GM19372 (cell line): ENCODE results near the gene APOA4.
"Not testable (repeated sequence)": the region's sequence is repeated elsewhere in the genome, so short reads cannot be mapped to it uniquely, and the experiment has no call there.

Experiments
- ATAC-seq: cut with Tn5 transposase; IDR thresholded peaks from one replicate; pipeline ENCODE4 v1.9.1; 2021; ENCODE audit warnings: mild to moderate bottlenecking, low read depth, moderate library complexity; ENCODE audit not compliant: unreplicated experiment

Gene APOA4

DNA sequence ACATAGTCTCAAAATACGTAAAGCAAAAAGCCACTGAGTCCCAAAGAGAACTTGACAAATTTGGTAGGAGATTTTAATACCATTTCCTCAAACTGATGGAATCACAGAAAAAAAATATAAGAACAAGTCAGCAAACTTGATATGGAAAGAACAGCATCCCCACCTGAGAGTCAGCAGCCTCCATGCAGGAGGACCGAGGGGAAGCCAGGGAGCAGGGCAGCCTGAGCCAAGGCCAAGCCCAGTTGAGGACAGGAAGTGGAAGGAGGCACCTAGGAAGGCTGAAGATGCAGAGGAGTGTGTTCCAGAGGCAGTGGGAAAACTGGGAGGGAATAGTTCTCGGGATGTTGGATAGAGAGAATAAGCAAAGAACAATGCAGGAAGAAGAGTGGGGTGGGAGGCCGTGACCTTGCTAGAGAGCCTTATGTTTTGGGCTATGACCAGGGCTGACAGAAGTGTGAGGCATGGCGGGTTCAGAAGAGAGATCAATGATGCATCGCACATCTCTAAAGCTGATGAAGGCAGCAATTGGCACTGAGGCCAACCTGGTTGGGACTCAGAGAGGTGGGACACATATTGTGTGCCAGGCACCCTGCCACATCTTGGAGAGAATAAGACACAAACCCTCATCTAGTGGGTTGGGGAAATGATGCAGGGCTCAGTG is 15.4 kb downstream of the APOA4 start:
- no peak for ATAC-seq

DNA sequence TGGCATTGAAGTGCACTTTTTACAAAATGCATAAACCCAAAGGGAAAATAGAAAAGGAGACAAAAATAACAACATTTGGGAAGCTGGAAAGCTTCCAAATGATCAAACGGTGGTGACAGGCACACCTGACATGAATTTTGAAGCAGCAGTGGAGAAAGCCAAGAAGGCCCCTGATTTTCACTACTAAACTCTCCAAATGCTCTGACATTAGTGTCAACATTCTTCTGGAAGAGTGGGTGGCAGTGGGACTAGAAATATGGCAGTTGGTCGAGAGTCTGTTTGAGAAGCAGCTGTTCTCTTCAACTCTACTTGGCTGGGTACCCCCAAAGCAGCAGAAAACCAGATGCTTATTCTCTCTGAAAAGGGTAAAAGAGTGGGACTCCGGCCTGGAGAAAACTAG is 19.1 kb downstream of the APOA4 start:
- ATAC-seq = no peak

DNA sequence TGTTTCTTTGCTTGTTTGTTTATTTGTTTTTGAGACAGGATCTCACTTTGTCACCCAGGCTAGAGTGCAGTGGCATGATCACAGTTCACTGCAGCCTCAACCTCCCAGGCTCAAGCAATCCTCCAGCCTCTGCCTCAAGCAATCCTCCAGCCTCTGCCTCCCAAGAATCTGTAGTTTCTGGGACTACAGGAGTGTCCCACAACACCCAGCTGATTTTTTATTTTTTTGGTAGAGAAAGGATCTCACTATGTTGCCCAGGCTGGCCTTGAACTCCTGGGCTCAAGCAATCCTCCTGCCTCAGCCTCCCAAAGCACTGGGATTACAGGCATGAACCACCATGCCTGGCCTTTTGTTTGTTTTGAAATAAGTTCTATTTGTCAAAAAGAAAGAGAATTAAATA is 21.4 kb downstream of the APOA4 start:
- not testable (repeated sequence) for ATAC-seq

DNA sequence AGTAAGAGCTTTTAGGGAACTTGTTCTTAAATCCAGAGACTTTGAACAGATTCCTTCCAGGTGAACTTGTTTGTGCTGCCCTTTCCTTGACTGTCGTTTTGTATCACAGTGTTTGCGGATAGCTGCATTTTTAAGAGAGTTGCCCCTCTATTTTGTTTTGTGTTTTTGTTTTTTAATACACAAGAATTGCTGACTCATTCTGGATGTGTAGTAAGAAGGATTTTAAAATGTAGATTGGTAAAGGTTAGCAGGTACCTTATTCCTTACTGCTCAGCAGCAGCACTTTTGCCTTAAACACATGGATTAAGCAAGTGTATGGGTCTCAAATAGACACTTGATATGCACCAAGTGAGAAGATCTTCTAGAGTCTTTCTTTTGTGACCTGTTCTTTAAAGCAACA is 22.5 kb downstream of the APOA4 start:
- no peak for ATAC-seq

DNA sequence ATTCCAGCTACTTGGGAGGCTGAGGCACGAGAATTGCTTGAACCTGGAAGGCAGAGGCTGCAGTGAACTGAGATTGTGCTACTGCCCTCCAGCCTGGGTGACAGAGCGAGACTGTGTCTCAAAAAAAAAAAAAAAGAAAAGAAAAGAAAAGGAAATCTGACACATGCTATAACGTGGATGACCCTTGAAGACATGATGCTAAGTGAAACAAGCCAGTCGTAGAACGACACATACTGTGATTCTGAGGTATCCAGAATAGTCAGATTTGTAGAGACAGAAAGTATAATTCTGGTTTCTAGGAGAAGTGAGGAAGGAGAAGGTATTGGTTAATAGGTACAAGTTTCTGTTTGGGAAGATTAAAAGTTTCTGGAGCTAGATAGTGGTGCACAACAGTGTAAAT is 24.7 kb downstream of the APOA4 start:
- ATAC-seq = no peak

DNA sequence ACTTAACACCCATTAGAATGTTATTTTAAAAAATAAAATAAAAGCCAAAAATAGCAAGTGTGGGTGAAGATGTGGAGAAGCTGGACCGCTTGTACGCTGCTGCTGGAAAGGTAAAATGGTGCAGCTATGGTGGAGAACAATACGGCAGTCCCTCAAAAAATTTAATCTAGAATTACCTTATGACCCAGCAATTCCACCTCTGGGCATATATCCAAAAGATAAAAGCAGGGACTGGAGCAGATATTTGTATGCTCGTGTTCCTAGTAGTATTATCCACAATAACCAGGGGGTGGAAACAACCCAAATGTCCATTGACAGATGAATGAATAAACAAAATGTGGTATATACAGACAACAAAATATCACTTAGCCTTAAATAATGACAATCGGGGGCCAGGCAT is 25.3 kb downstream of the APOA4 start:
- no peak for ATAC-seq

DNA sequence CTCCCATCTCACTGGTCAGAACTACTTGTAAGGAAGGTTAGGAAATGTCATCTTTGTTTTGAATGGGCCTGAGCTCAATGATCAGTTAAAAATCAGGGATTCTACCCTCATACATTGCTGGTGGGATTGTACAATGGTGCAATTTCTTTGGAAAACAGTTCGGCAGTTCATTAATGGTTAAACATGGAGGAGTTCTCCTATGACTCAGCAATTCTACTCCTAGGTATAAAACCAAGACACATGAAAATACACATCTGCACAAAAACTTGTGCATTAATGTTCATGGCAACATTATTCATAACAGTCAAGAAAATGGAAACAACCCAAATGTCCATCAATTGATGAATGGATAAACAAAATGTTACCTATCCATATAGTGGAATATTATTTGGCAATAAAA is 26.6 kb downstream of the APOA4 start:
- ATAC-seq = no peak

DNA sequence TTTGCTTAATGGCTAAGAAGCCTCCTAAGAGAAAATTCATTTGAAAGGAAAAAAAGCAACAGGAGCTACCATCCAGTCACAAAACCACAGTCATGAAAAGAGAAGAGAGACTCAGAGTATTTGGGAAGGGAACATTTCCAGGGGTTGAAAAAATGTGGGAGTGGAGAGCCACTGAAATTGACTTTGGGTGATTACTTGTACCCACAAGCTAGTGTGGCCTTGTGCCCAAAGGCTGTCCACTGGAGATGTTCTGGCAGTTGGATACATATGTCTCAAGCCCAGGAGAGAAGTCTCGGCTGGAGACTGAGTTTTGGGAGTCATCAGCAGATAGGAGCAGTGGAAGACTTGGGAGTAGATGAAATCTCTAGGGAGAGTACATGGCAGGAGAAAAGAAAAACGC is 28.3 kb downstream of the APOA4 start:
- ATAC-seq = no peak

DNA sequence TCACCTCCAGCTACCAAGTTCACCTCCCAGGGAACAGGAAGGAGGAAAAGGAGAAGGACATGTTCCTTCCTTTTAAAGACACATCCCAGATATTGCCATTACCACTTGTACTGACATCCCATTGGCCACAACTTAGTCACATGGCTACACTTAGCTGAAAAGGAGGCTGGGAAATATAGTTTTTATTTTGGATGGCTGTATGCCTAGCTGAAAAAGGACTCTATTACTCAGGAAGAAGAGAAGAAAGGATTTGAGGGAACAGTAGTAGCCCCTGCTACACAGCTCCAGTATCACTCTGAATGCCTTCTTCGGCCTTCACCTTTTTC is 29.4 kb downstream of the APOA4 start:
- ATAC-seq = no peak

DNA sequence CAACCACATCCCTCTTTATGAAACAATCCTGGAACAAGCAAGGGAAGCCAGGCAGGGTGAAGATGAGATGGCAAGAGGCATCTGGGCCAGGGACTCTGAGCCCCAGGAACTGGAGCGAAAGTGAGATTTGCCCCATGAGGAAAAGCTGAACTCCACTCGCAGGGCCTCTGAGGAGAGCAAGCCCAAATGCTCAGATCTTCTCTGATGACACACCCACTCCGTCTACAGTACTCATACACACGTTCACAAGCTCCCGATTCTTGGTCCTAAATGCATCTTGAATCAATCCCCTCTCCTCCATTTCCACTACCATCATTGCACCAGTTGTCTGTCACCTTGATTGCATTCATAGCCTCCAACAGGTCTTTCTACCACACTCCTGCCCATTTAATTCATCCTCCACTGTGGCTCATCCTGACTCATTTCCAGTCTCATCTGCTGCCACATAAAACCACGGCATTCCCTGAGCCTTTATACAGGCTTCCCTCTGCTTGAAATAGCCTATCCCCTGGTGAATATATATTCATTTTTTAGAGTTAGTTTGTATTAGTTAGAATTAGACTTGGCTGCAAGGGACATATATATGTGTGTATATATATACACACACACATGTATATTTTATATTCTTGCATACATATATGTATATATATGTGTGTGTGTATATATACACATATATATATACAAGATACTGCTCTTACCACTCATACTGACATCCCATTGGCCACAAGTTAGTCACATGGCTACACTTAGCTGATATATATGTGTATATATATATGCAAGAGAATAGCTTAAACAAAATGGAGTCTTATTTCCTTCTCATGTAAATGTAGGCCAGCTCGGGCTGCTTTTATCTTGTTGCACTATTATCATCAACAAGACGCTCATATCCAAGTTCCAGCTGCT is 30.0 kb downstream of the APOA4 start:
- ATAC-seq = no peak

DNA sequence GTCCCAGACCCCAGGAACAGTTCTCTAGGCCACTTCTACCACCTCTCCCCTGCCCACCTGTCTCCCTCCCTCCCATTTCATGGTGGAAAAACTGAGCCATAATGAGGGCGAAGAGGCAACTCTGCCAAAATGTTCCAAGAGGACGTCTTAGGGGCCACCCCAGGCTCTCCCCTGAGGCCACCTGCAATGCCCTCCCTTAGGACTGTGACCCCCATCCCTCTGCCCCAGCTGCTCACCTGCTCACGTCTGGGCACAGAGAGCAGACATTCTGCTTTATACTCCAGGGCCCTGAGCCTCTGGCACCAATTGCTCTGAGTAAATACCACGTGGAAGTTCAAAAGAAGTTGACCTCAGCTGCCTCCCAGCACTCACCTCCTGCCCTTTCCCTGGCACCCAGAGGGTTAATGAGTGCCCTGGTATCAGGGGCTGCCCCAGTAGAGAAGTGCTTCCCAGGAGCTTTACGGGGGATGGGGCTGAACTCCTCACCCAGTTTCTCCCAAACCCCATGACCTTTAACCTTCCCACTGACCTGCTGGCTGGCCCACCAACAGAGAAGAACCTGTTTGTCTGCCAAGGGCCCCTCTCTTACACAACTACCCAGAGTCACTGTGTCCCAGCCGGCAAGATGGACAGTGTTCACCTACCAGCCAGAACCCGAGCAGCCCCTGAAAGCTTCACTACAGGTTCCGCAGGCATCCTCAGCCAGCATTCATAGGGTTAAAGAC is 30.8 kb downstream of the APOA4 start:
- ATAC-seq = no peak

DNA sequence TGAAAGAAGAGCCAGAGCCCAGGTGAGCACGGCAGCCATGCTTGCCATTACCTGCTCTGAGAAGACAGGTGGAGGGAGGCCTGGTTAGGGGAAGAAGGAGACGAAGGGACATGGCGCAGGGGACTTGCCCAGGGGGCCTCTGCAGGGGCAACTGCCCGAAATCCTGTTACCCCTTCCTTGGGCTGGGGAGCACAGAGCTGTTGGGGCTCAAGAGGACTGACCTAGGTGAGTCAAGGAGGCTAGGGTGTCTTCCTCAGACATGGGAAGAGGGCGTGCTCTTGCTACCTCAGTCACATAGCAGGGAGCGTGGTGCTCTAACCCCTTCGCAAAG is 31.3 kb downstream of the APOA4 start, which contains the start of gene APOA5:
TSS of gene APOA5 (minus strand) at position 67 of the 331 bp plus-strand sequence. CDS start at position 48, 19 bp downstream.
- no peak for ATAC-seq

DNA sequence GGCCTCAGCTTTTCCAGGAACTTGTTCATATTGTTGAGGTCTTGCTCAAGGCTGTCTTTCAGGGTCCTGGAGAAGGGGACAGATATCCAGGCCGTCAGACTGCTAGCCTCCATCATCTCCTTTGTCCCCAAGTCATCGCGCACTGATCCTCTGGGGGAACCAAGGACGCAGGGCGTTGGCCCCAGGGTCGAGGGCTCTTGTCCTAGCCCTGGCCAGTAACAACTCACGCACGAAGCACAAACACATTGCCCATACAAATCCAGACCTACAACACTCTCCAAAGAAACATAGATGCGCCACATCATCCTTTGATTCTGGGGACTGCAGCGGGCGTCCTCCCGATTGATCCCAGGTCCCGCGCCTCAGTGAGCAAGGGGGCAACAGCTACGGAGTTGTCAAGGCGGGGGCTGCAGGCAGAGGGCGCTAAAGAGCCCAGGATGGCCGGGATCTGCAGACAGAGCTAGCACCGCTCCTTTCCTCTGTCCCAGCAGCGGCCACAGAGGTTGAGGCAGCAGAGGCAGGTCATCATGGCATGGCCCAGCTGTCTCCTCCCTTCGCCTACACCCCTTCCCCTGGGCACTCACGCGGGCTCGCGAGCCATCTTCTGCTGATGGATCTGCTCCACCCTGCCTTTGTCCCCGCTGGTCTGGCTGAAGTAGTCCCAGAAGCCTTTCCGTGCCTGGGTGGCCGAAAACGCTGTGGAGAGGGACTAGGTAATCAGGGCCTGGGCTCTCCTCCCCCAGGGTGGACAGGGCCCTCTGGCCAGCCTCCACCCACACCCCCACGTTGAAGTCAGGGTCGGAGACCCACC is 31.9 kb downstream of the APOA4 start:
- ATAC-seq = no peak

DNA sequence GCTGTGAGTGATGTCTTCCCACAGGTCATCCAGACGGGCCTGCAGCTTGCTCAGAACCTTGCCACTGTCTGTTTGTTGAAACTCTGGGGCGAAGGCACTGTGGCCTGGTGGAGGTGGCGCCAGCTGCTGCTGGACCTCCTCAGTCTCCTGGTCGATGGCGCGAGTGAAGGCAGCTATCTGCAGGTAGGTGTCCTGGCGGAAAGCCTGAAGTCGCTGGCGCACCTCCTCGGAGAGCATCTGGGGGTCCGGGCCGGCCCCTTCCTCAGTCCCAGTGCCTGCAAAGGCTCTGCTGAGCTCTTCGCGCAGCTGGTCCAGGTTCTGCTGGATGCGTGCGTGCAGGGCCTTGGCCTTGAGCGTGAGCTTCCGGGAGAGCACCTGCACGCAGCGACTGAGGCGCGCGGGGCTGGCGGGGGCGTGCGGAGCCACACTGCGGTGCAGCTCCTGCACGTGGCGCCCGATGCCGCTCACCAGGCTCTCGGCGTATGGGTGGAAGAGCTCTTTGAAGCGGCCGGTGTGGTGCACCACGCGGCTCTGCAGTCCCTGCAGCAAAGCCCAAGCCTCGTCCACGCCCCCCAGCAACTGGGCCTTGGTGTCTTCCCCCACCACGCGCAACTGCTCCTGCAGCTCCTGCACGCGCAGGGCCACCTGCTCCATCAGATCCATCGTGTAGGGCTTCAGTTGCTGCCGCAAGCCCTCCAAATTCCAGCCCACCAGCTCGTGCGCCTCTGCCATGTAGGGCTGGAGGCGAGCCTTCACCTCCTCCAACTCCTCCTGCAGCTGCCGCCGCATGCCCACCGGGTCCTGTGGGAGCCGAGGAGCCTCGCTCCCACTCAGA is 32.7 kb downstream of the APOA4 start:
- ATAC-seq = no peak

DNA sequence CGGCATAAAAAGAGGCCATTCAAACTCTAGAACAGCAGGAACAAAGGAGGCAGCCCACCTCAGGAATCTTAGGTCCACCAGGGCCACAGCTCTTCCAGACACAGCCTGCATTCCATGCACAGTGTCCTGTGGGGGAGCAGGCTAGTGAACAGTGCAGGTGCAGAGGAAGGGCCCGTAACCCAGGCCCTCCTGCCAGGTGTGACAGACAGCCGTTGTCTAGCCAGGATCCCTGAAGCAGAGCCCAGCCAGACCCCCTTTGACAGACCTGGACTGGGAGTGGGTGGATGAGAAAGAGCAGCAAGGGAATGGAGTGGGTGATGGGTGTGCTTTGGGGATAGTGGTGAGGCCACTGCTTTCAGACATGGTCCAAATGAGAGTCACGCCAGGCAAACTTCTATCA is 34.1 kb downstream of the APOA4 start:
- no peak for ATAC-seq

DNA sequence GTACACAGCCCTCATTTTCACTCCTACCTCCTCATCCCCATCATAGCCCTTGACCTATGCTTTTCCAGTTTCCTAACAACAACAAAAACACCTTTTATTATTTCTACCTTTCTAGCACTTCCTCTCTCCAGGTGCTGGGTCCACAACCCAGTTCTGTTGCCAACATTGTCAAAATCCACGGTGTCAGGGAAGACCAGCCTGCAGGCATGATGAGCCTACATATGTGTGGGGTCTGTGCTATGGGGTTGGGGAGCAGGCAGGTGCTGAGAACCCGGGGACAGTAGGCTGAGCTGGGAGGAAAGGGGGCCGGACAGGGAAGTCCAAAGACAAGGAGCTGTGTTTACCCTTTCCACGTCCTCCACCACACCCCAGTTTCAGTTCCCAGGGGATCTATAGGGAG is 34.6 kb downstream of the APOA4 start:
- no peak for ATAC-seq

DNA sequence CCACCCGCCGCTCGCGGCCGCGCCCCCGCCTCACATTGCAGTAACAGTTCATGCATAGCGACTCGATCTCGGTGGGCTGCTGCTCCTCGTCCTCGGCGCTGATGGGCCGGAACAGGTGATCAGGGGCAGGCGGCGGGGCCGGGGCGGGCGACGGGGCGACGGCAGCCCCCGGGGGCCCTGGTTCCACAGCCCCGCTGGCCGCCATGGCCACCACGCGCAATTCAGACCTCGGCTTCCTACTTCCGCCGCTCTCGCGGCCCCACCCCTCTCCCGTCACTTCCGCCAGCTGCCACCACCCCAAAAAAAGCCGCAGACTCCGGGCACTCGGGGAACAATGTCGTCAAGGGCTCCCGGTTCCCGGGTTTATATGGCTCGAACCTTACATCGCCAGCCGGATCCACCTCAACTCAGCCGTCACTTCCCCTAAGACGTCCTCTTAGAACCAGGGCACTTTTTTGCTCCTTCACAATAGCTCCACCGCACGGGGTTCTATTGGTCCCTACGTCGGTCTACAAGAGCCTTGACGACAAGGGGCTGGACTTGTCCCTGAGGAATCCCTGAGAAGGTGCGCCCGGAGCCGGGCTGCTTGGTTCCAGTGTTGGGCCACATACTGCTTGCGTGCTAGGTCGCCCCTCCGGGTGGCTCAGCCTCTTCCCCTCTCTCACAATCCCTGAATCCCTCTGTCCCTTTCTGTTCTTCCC is 35.2 kb downstream of the APOA4 start, which contains the start of gene ZPR1:
TSS of gene ZPR1 (minus strand) at position 238 of the 701 bp plus-strand sequence. CDS start at position 205, 33 bp downstream.
- ATAC-seq = peak; percentile 87

DNA sequence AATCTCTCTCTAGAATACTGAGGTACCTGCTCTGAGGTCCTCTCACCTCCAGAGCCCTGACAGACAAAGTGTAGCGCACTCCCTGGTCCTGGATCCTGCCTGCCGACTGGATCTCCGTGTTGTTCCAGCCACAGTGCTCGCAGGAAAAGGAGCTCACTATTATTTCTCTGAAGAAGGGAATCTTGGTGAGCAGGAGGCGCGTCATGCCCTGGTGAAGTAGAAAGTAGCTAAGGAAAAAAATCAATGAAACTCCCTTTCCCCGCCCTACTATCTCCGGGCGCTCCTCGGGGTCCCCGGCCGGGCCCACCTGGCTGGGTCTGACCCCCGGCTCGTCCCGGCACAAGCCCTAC is 35.7 kb downstream of the APOA4 start:
- ATAC-seq = peak; percentile 7

DNA sequence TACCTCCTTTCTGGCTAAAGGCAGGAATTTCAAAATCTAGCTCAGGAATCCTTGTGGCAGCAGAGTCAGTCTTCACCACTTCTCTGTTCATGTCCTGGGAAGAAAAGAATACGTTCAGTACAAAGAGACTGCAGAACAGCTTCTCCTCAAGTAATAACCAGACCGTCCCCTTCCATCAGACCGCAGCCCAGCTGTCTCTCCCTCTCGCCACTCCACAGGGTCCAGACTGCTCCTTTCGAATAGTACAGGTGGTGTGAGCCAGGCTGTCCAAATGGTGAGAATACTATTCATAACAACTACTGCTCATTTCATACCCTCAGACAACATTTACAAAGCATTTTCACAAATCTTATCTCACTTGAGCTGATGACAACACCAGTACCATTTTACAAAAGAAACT is 36.1 kb downstream of the APOA4 start:
- no peak for ATAC-seq
